Activated CD4-positive, alpha-beta memory T cell treated with anti-CD3 and anti-CD28 coated beads for 36 hours (primary cell): Measurements from ENCODE around the gene DUSP7. TPM values are rescaled to one million over a fixed set of nuclear protein-coding genes. Genes with fewer than 3 reads are reported as not detected.

Source experiments
- CTCF ChIA-PET: fragments of 350-600 bp; sonication (Branson Sonifier 250); formaldehyde crosslinking; loops from one replicate; lab custom pipeline; 2021; ENCODE audit warnings: antibody characterized with exemption, inconsistent platforms; lab: Charles Lee
- POLR2A ChIA-PET: fragments of 350-600 bp; sonication (Branson Sonifier 250); formaldehyde crosslinking; loops from one replicate; lab custom pipeline; 2021; ENCODE audit warnings: antibody characterized with exemption; lab: Charles Lee
- DNase-seq: peaks from one replicate; pipeline ENCODE4 v3.0.0-alpha.2; 2020
- H3K27ac Mint-ChIP-seq: one replicate; pipeline ENCODE4 v1.8.0; 2021; ENCODE audit warnings: mixed read lengths
- H3K27me3 Mint-ChIP-seq: one replicate; pipeline ENCODE4 v1.8.0; 2021; ENCODE audit warnings: mixed read lengths
- H3K36me3 Mint-ChIP-seq: one replicate; pipeline ENCODE4 v1.8.0; 2021; ENCODE audit warnings: mixed read lengths
- H3K4me1 Mint-ChIP-seq: one replicate; pipeline ENCODE4 v1.8.0; 2021; ENCODE audit warnings: low read depth, mixed read lengths
- H3K4me3 Mint-ChIP-seq: one replicate; pipeline ENCODE4 v1.8.0; 2021; ENCODE audit warnings: mild to moderate bottlenecking, mixed read lengths
- H3K9me3 Mint-ChIP-seq: one replicate; pipeline ENCODE4 v1.8.0; 2021; ENCODE audit warnings: mixed read lengths
- intact Hi-C: fragments of 100-400 bp; cut with micrococcal nuclease; formaldehyde crosslinking; loops from one replicate; pipeline ENCODE4 v1.15.1; 2023
- total RNA-seq, 2 experiments: library from RNA; stranded (reverse); gene quantifications; one replicate each; pipeline ENCODE4 v1.2.3, GENCODE V29; 2021

Gene DUSP7
- total RNA-seq, 2 experiments from 2014 or later, result 14.1 to 14.5 TPM

- no peaks in the 10 kb centered on the region for H3K9me3 Mint-ChIP-seq
- H3K4me3 Mint-ChIP-seq, result no peak overlapping the region
- no peaks in the 10 kb centered on the region for H3K27me3 Mint-ChIP-seq
- no peak overlapping the region for H3K27ac Mint-ChIP-seq
- ChIA-PET CTCF (no interaction called here), POLR2A (no interaction called here)
- no peaks in the 10 kb centered on the region for H3K36me3 Mint-ChIP-seq
- H3K4me1 Mint-ChIP-seq, result peaks cover 4% of the 10 kb centered on the region
- no peak for DNase-seq
- intact Hi-C loops, result no loop called here
Observed at GRCh38 chr3:52021489-52022268, 34.7 kb downstream of the DUSP7 start.

GRCh38 chr3:52020796-52021195, 35.6 kb downstream of the DUSP7 start:
- Mint-ChIP-seq H3K4me1 (peaks cover 4% of the 10 kb centered on the region), H3K27ac (no peak overlapping the region), H3K36me3 (no peaks in the 10 kb centered on the region), H3K27me3 (no peaks in the 10 kb centered on the region), H3K4me3 (no peak overlapping the region), H3K9me3 (no peaks in the 10 kb centered on the region)
- ChIA-PET CTCF (no interaction called here), POLR2A (no interaction called here)
- intact Hi-C loops, result no loop called here
- DNase-seq, result no peak

- POLR2A ChIA-PET, result no interaction called here
- H3K36me3 Mint-ChIP-seq, result no peaks in the 10 kb centered on the region
- H3K27ac Mint-ChIP-seq, result no peak overlapping the region
- no peak for DNase-seq
- no peaks in the 10 kb centered on the region for H3K9me3 Mint-ChIP-seq
- intact Hi-C loops, result no loop called here
- no peaks in the 10 kb centered on the region for H3K27me3 Mint-ChIP-seq
- H3K4me1 Mint-ChIP-seq, result peaks cover 4% of the 10 kb centered on the region
- CTCF ChIA-PET, result no interaction called here
- H3K4me3 Mint-ChIP-seq, result no peak overlapping the region
Observed at GRCh38 chr3:52019352-52020080, 36.9 kb downstream of the DUSP7 start.

GRCh38 chr3:52018319-52019000, 37.9 kb downstream of the DUSP7 start:
- intact Hi-C loops, result no loop called here
- Mint-ChIP-seq H3K4me3 (no peak overlapping the region), H3K36me3 (no peaks in the 10 kb centered on the region), H3K4me1 (no peaks in the 10 kb centered on the region), H3K27ac (no peak overlapping the region), H3K27me3 (no peaks in the 10 kb centered on the region), H3K9me3 (no peaks in the 10 kb centered on the region)
- DNase-seq, result no peak
- ChIA-PET CTCF (no interaction called here), POLR2A (no interaction called here)

GRCh38 chr3:52017586-52017985, 38.8 kb downstream of the DUSP7 start:
- Mint-ChIP-seq H3K27me3 (no peaks in the 10 kb centered on the region), H3K4me3 (no peak overlapping the region), H3K4me1 (no peaks in the 10 kb centered on the region), H3K27ac (no peak overlapping the region), H3K9me3 (no peaks in the 10 kb centered on the region), H3K36me3 (no peaks in the 10 kb centered on the region)
- intact Hi-C loops, result no loop called here
- no peak for DNase-seq
- ChIA-PET CTCF (interaction anchor here (1.3 kb wide), 1 partner anchor 17 kb away, joined by 3 read pairs; no protein-coding TSS in a partner anchor), POLR2A (no interaction called here)

- CTCF ChIA-PET, result no interaction called here
- no peaks in the 10 kb centered on the region for H3K36me3 Mint-ChIP-seq
- H3K27ac Mint-ChIP-seq, result no peak overlapping the region
- intact Hi-C loops, result no loop called here
- no peak overlapping the region for H3K4me3 Mint-ChIP-seq
- DNase-seq, result no peak
- H3K4me1 Mint-ChIP-seq, result no peaks in the 10 kb centered on the region
- H3K9me3 Mint-ChIP-seq, result no peaks in the 10 kb centered on the region
- no peaks in the 10 kb centered on the region for H3K27me3 Mint-ChIP-seq
- POLR2A ChIA-PET, result interaction anchor here (0.5 to 1.4 kb wide), 2 partner anchors 129 to 233 kb away, joined by 3 read pairs; no protein-coding TSS in a partner anchor
Observed at GRCh38 chr3:52015438-52016228, 40.7 kb downstream of the DUSP7 start.

- no peak overlapping the region for H3K27ac Mint-ChIP-seq
- no peak for DNase-seq
- H3K9me3 Mint-ChIP-seq, result no peaks in the 10 kb centered on the region
- CTCF ChIA-PET, result no interaction called here
- intact Hi-C loops, result no loop called here
- H3K4me3 Mint-ChIP-seq, result no peak overlapping the region
- POLR2A ChIA-PET, result interaction anchor here (1.4 kb wide), 1 partner anchor 130 kb away, joined by 3 read pairs; no protein-coding TSS in a partner anchor
- H3K4me1 Mint-ChIP-seq, result no peaks in the 10 kb centered on the region
- no peaks in the 10 kb centered on the region for H3K27me3 Mint-ChIP-seq
- H3K36me3 Mint-ChIP-seq, result no peaks in the 10 kb centered on the region
Observed at GRCh38 chr3:52014613-52015012, 41.8 kb downstream of the DUSP7 start.

- H3K36me3 Mint-ChIP-seq, result no peaks in the 10 kb centered on the region
- ChIA-PET CTCF (interaction anchor here (0.8 to 2.3 kb wide), 2 partner anchors 13 to 110 kb away, joined by 3 to 11 read pairs; no protein-coding TSS in a partner anchor), POLR2A (no interaction called here)
- no peak overlapping the region for H3K4me3 Mint-ChIP-seq
- H3K4me1 Mint-ChIP-seq, result no peaks in the 10 kb centered on the region
- no peaks in the 10 kb centered on the region for H3K27me3 Mint-ChIP-seq
- no peaks in the 10 kb centered on the region for H3K9me3 Mint-ChIP-seq
- H3K27ac Mint-ChIP-seq, result no peak overlapping the region
- intact Hi-C loops, result no loop called here
- DNase-seq, result no peak
Observed at GRCh38 chr3:52013802-52014598, 42.4 kb downstream of the DUSP7 start.

GRCh38 chr3:52012699-52013098, 43.7 kb downstream of the DUSP7 start:
- Mint-ChIP-seq H3K27ac (no peak overlapping the region), H3K4me3 (no peak overlapping the region), H3K27me3 (no peaks in the 10 kb centered on the region), H3K36me3 (no peaks in the 10 kb centered on the region), H3K4me1 (no peaks in the 10 kb centered on the region), H3K9me3 (no peaks in the 10 kb centered on the region)
- CTCF ChIA-PET, result interaction anchor here (2.3 kb wide), 1 partner anchor 11 kb away, joined by 11 read pairs; no protein-coding TSS in a partner anchor
- intact Hi-C loops, result no loop called here
- POLR2A ChIA-PET, result no interaction called here
- DNase-seq, result no peak

- no peaks in the 10 kb centered on the region for H3K27me3 Mint-ChIP-seq
- intact Hi-C loops, result no loop called here
- ChIA-PET CTCF (interaction anchor here (1.1 kb wide), 1 partner anchor 9 kb away, joined by 4 read pairs; no protein-coding TSS in a partner anchor), POLR2A (no interaction called here)
- H3K36me3 Mint-ChIP-seq, result no peaks in the 10 kb centered on the region
- no peaks in the 10 kb centered on the region for H3K9me3 Mint-ChIP-seq
- no peak for DNase-seq
- peaks cover 9% of the 10 kb centered on the region for H3K4me1 Mint-ChIP-seq
- H3K4me3 Mint-ChIP-seq, result no peak overlapping the region
- H3K27ac Mint-ChIP-seq, result no peak overlapping the region
Observed at GRCh38 chr3:52010431-52010830, 45.9 kb downstream of the DUSP7 start.

GRCh38 chr3:52007291-52007690, 49.1 kb downstream of the DUSP7 start:
- no peak for DNase-seq
- no peaks in the 10 kb centered on the region for H3K9me3 Mint-ChIP-seq
- no peaks in the 10 kb centered on the region for H3K27me3 Mint-ChIP-seq
- H3K36me3 Mint-ChIP-seq, result no peaks in the 10 kb centered on the region
- H3K4me3 Mint-ChIP-seq, result no peak overlapping the region
- ChIA-PET POLR2A (no interaction called here), CTCF (interaction anchor here (1.1 to 1.2 kb wide), 2 partner anchors 113 to 116 kb away, joined by 3 to 6 read pairs; no protein-coding TSS in a partner anchor)
- H3K27ac Mint-ChIP-seq, result no peak overlapping the region
- intact Hi-C loops, result no loop called here
- peaks cover 12% of the 10 kb centered on the region for H3K4me1 Mint-ChIP-seq
